PC-3 (cell line): ENCODE measurements around the gene WNT7A. TPM values are rescaled to one million over a fixed set of nuclear protein-coding genes. Genes with fewer than 3 reads are reported as not detected.

Source experiments
- ATAC-seq: fragments of 200-7000 bp; cut with Tn5 transposase; 2 replicates; pipeline ENCODE4 v1.9.1; 2020; ENCODE audit warnings: mild to moderate bottlenecking, moderate library complexity
- BruUV-seq: library from RNA; stranded (reverse); fragments of 400-500 nt; replicated peaks from 2 replicates; lab custom pipeline; 2021; lab: Mats Ljungman, UMichigan
- CTCF ChIA-PET: fragments of 300-600 bp; sonication (Branson Sonifier 250); formaldehyde crosslinking; loops from one replicate; lab custom pipeline; 2022; ENCODE audit warnings: antibody characterized with exemption; lab: Charles Lee
- POLR2A ChIA-PET: fragments of 300-600 bp; sonication (Branson Sonifier 250); formaldehyde crosslinking; loops from one replicate; lab custom pipeline; 2022; ENCODE audit warnings: antibody characterized with exemption; ENCODE audit not compliant: unreplicated experiment; lab: Charles Lee
- DNase-seq: peaks from one replicate; pipeline ENCODE4 v3.0.0-alpha.2; 2015
- H2AFZ ChIP-seq: fragments of 300-600 bp; sonication (generic); 2 replicates; pipeline ENCODE4 v1.6.0; 2016; ENCODE audit warnings: antibody characterized with exemption, low read length
- H3F3A ChIP-seq: fragments of 300-600 bp; sonication (generic); one replicate; pipeline ENCODE4 v1.6.0; 2017; ENCODE audit warnings: antibody characterized with exemption, low read length, control low read depth, mild to moderate bottlenecking; ENCODE audit not compliant: unreplicated experiment
- H3K27ac ChIP-seq: fragments of 300-600 bp; sonication (generic); 2 replicates; pipeline ENCODE4 v1.5.1; 2016; ENCODE audit warnings: mild to moderate bottlenecking, low read length
- H3K27me3 ChIP-seq: fragments of 300-600 bp; sonication (generic); 2 replicates; pipeline ENCODE4 v1.6.1; 2016; ENCODE audit warnings: low read length, mixed read lengths
- H3K36me3 ChIP-seq: fragments of 300-600 bp; sonication (generic); 2 replicates; pipeline ENCODE4 v1.6.1; 2016; ENCODE audit warnings: low read depth, mixed run types, low read length, mixed read lengths
- H3K4me1 ChIP-seq: fragments of 300-600 bp; sonication (generic); 2 replicates; pipeline ENCODE4 v1.5.1; 2016; ENCODE audit warnings: low read length; ENCODE audit not compliant: insufficient read depth
- H3K4me2 ChIP-seq: fragments of 300-600 bp; sonication (generic); 2 replicates; pipeline ENCODE4 v1.6.0; 2016; ENCODE audit warnings: low read length
- H3K4me3 ChIP-seq: fragments of 300-600 bp; sonication (generic); 2 replicates; pipeline ENCODE4 v1.5.1; 2016; ENCODE audit warnings: mild to moderate bottlenecking, low read length, mixed read lengths
- H3K79me2 ChIP-seq: fragments of 300-600 bp; sonication (generic); 2 replicates; pipeline ENCODE4 v1.6.1; 2017; ENCODE audit warnings: low read length, mixed read lengths
- H3K9ac ChIP-seq: fragments of 300-600 bp; sonication (generic); 2 replicates; pipeline ENCODE4 v1.6.0; 2016; ENCODE audit warnings: mild to moderate bottlenecking, low read length
- H3K9me2 ChIP-seq: fragments of 300-600 bp; sonication (generic); replicated peaks from 2 replicates; pipeline ENCODE4 v1.6.1; 2016; ENCODE audit warnings: mixed run types, low read length, mixed read lengths
- H3K9me3 ChIP-seq: fragments of 300-600 bp; sonication (generic); 2 replicates; pipeline ENCODE4 v1.6.1; 2016; ENCODE audit warnings: low read length, mixed read lengths
- H4K20me1 ChIP-seq: fragments of 300-600 bp; sonication (generic); 2 replicates; pipeline ENCODE4 v1.6.1; 2016; ENCODE audit warnings: low read length, mixed read lengths
- CTCF ChIP-seq: fragments of 300-600 bp; sonication (generic); conservative IDR thresholded peaks from 2 replicates; pipeline ENCODE4 v1.5.1; 2017; ENCODE audit warnings: antibody characterized with exemption, low read depth, mild to moderate bottlenecking, low read length
- EZH2 ChIP-seq: fragments of 300-600 bp; sonication (generic); IDR thresholded peaks from one replicate; pipeline ENCODE4 v1.6.1; 2017; ENCODE audit warnings: antibody characterized with exemption, mild to moderate bottlenecking, low read length; ENCODE audit not compliant: unreplicated experiment
- EZH2phosphoT487 ChIP-seq: fragments of 300-600 bp; sonication (generic); IDR thresholded peaks from 2 replicates; pipeline ENCODE4 v1.6.1; 2018; ENCODE audit warnings: mild to moderate bottlenecking, antibody characterized with exemption, low read length, borderline replicate concordance
- intact Hi-C: fragments of 100-400 bp; cut with micrococcal nuclease; formaldehyde crosslinking; loops from 2 replicates; pipeline ENCODE4 v1.9.0; 2023
- total RNA-seq: library from RNA; depleted of rRNA; stranded (reverse); fragments of >200 nt; gene quantifications from 2 replicates; pipeline ENCODE4 v1.2.3, GENCODE V29; 2014

WNT7A gene
- total RNA-seq, 1 experiment from 2014 or later, result 16.2 TPM

GRCh38 chr3:13852638-13853009 is 27.2 kb downstream of the WNT7A start:
- TF ChIP-seq CTCF, result no peak
- no peak for TF ChIP-seq EZH2
- TF ChIP-seq EZH2phosphoT487, result no peak
- DNase-seq (peak; percentile 73), ATAC-seq (peak; percentile 16)
- peaks cover 14% of the 10 kb centered on the region; the same call in 1 of the 2 replicates for H3K36me3 ChIP-seq
- intact Hi-C loops, result no loop called here
- H3K4me1 ChIP-seq, result peaks cover 61% of the 10 kb centered on the region
- ChIA-PET CTCF (no interaction called here), POLR2A (no interaction called here)
- H3K4me2 ChIP-seq, result peak overlapping the region; percentile 2; the same call in 1 of the 2 replicates
- no peaks in the 10 kb centered on the region for H3K27me3 ChIP-seq
- no peaks in the 10 kb centered on the region for H3K9me3 ChIP-seq
- H2AFZ ChIP-seq, result no peak overlapping the region
- no peaks in the 10 kb centered on the region for H3K9me2 ChIP-seq
- peaks cover 6% of the 10 kb centered on the region for H3F3A ChIP-seq
- no peaks in the 10 kb centered on the region for H4K20me1 ChIP-seq
- no TSS peak for BruUV-seq
- H3K9ac ChIP-seq, result peak overlapping the region; percentile 61; the same call in 1 of the 2 replicates
- peaks cover 18% of the 10 kb centered on the region for H3K79me2 ChIP-seq
- H3K4me3 ChIP-seq, result no peak overlapping the region
- H3K27ac ChIP-seq, result peak overlapping the region; percentile 88

GRCh38 chr3:13851997-13852637 is 27.8 kb downstream of the WNT7A start:
- Histone ChIP-seq H3K4me2 (no peak overlapping the region), H3F3A (peaks cover 6% of the 10 kb centered on the region), H3K27ac (peak overlapping the region; percentile 88), H3K36me3 (peaks cover 14% of the 10 kb centered on the region; the same call in 1 of the 2 replicates), H3K9me2 (no peaks in the 10 kb centered on the region), H3K27me3 (no peaks in the 10 kb centered on the region), H2AFZ (no peak overlapping the region), H4K20me1 (no peaks in the 10 kb centered on the region), H3K4me1 (peaks cover 61% of the 10 kb centered on the region), H3K9ac (no peak overlapping the region), H3K4me3 (no peak overlapping the region), H3K9me3 (no peaks in the 10 kb centered on the region), H3K79me2 (peaks cover 23% of the 10 kb centered on the region)
- ATAC-seq (no peak), DNase-seq (no peak)
- ChIA-PET POLR2A (no interaction called here), CTCF (no interaction called here)
- TF ChIP-seq CTCF (no peak), EZH2 (no peak)
- intact Hi-C loops, result no loop called here
- no TSS peak for BruUV-seq

- intact Hi-C loops, result no loop called here
- ChIA-PET POLR2A (no interaction called here), CTCF (interaction anchor here (0.8 kb wide), 1 partner anchor 25 kb away, joined by 3 read pairs; no protein-coding TSS in a partner anchor)
- no peak overlapping the region for H2AFZ ChIP-seq
- H3F3A ChIP-seq, result peaks cover 6% of the 10 kb centered on the region
- ATAC-seq, result no peak
- peaks cover 14% of the 10 kb centered on the region; the same call in 1 of the 2 replicates for H3K36me3 ChIP-seq
- peaks cover 61% of the 10 kb centered on the region for H3K4me1 ChIP-seq
- no peaks in the 10 kb centered on the region for H3K27me3 ChIP-seq
- no peak overlapping the region for H3K4me3 ChIP-seq
- H3K9me2 ChIP-seq, result no peaks in the 10 kb centered on the region
- H3K27ac ChIP-seq, result peak overlapping the region; percentile 84
- TF ChIP-seq EZH2 (no peak), EZH2phosphoT487 (no peak), CTCF (no peak)
- BruUV-seq, result no TSS peak
- peak overlapping the region; percentile 43 for H3K4me2 ChIP-seq
- no peaks in the 10 kb centered on the region for H4K20me1 ChIP-seq
- no peaks in the 10 kb centered on the region for H3K9me3 ChIP-seq
- peaks cover 32% of the 10 kb centered on the region for H3K79me2 ChIP-seq
- H3K9ac ChIP-seq, result 0 out of 2 replicates have a peak overlapping the region, but pooled peaks have one; percentile 39
- DNase-seq, result no peak
These were observed 28.6 kb downstream of the WNT7A start for GRCh38 chr3:13851091-13851849.
